Body of pancreas (tissue), 4 donors: ENCODE measurements around the gene TMEM170B.

Experiments
- CTCF ChIP-seq, 7 experiments: fragments of 450-650 bp in 4 of 7; fragments of 200-600 bp in 3 of 7; sonication (generic) in 3 of 7; IDR thresholded peaks; one replicate each; pipeline ENCODE4 v1.5.1; 2016 to 2019; ENCODE audit warnings: antibody characterized with exemption in 7 of 7
- POLR2A ChIP-seq, 3 donors: fragments of 450-650 bp; IDR thresholded peaks; one replicate each; pipeline ENCODE4 v1.6.1; 2016; ENCODE audit warnings: antibody characterized with exemption in 3 of 3, mild to moderate bottlenecking in 2 of 3

- no peak for TF ChIP-seq CTCF (IDR thresholded peaks at IDR 0.05)
- TF ChIP-seq POLR2A (IDR thresholded peaks at IDR 0.05) = no peak
These were observed 33.5 kb downstream of the TMEM170B start for GRCh38 chr6:11571073-11571472.
